GM19035 (cell line): Measurements from ENCODE around the gene CLDN9.

Source experiments
- ATAC-seq: cut with Tn5 transposase; IDR thresholded peaks from one replicate; pipeline ENCODE4 v1.9.1; 2021; ENCODE audit not compliant: unreplicated experiment

The CLDN9 gene

GRCh38 chr16:3012828-3013420 lies at the start of gene CLDN9:
Gene CLDN9 (plus strand): TSS chr16:3012923. CDS start chr16:3013363, 440 bp downstream.
- ATAC-seq, result no peak

DNA sequence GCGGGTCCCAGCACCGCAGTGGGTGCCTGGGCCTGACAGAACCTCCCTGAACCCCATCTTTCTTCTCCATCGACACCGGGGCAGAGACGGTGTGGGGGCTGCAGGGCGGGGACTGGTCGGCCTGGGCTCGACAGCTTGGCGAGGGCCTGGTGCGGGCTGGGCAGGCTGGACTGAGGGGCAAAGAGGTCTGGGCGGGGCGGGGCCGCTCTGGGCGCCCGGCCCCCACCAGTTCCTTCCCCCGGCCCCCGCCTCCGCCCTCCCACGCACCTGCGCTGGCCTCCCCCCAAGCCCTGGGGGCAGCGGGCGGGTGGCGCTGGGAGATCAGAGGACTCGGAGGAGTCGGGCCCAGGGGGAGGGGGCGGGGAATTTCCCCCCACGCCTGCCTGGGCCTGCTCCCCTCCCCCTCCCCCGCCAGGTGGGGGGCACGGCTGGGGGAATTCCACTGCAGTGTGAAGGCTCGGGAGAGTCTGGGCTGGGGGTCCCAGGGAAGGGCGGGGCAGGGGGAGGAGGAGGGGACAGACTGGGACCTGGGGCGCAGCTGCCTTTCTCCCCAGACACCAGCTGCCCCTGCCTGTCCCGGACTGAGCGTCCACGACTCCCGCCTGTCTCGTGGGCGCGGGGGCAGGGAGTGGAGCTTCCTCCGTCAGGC lies 49.5 kb upstream of the CLDN9 start:
- no peak for ATAC-seq

- no peak for ATAC-seq
These were observed 48.8 kb upstream of the CLDN9 start, which contains the start of gene KREMEN2 for GRCh38 chr16:2963723-2964474. Gene KREMEN2 (plus strand): TSS chr16:2964275. CDS start chr16:2964521, 246 bp downstream.

- no peak for ATAC-seq
These were observed 48.0 kb upstream of the CLDN9 start for GRCh38 chr16:2964475-2965336.

- no peak for ATAC-seq
These were observed 46.5 kb upstream of the CLDN9 start for GRCh38 chr16:2966043-2966807.

DNA sequence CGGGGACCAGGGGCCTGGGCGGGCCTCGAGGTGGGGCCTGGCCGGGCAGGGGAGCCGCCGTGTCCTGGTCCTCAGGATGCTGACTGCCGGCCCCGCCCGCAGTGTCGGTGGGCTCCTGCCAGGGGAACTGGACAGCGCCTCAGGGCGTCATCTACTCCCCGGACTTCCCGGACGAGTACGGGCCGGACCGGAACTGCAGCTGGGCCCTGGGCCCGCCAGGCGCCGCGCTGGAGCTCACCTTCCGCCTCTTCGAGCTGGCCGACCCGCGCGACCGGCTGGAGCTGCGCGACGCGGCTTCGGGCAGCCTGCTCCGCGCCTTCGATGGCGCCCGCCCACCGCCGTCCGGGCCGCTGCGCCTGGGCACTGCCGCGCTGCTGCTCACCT lies 45.9 kb upstream of the CLDN9 start:
- ATAC-seq, result no peak

DNA sequence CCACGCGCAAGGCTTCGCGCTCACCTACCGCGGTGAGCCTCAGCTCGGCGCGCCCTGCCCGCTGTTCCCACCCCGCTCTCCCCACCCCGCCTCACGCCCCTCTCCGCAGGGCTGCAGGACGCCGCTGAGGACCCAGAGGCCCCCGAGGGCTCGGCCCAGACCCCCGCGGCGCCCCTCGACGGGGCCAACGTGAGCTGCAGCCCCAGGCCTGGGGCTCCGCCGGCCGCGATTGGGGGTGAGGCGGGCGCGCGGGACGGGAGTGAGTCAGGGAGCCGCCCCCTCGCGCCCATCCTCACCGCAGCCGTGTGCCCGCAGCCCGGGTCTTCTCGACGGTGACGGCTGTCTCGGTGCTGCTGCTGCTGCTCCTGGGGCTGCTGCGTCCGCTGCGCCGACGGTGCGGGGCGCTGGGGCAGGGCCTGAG lies 45.5 kb upstream of the CLDN9 start:
- ATAC-seq, result no peak

GRCh38 chr16:2967721-2968161 lies 45.0 kb upstream of the CLDN9 start:
- ATAC-seq, result no peak

- no peak for ATAC-seq
These were observed 44.4 kb upstream of the CLDN9 start for GRCh38 chr16:2968368-2968737.

GRCh38 chr16:2968738-2969544 lies 43.8 kb upstream of the CLDN9 start, which contains the start of gene PAQR4:
Gene PAQR4 (plus strand): TSS chr16:2969348. CDS start chr16:2969675, 327 bp downstream.
- peak; percentile 68 for ATAC-seq

DNA sequence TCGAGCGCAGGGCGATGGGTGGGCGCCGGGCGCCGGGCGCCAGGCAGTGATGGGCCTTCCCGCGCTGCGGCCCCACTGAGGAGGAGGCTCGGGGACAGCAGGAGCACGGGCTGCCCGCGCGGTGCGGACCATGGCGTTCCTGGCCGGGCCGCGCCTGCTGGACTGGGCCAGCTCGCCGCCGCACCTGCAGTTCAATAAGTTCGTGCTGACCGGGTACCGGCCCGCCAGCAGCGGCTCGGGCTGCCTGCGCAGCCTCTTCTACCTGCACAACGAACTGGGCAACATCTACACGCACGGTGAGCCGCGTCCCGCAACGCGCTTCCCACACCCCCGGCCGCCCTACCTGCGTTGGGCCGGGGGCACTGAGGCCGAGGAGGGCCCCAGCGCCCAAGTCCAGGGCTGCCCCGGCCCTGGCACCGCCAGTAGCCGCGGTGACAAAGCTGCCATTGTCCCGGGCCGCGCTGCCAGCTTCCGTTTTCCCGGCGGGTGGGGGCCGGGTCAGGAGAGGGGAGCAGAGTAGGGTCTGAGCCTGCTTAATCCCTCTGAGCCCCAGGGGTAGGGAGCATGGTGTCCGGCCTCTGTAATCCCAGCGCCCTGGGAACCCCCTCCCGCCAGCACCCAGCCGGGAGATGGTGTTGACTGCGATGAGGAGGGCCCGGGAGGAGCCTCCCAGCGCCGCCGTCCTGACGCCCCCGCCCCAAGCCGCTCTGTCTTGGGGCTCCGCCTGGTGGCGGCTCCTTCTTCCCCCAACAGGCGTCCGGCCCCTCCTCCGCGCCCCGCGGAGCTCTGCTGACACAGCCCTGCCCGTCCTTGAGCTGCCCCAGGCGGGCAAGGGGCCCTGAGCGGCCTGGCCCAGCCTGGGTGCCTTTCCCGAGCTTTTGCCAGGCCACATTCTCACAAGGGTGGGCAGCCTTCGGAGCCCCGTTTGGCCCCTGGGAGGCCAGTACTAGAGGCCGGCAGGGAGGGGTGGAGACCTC lies 42.9 kb upstream of the CLDN9 start:
- peak; percentile 40 for ATAC-seq

- ATAC-seq, result no peak
These were observed 42.2 kb upstream of the CLDN9 start for GRCh38 chr16:2970563-2970962.

- ATAC-seq, result no peak
These were observed 41.4 kb upstream of the CLDN9 start for GRCh38 chr16:2971134-2971984.

- ATAC-seq, result no peak
These were observed 40.5 kb upstream of the CLDN9 start for GRCh38 chr16:2971985-2972784.

DNA sequence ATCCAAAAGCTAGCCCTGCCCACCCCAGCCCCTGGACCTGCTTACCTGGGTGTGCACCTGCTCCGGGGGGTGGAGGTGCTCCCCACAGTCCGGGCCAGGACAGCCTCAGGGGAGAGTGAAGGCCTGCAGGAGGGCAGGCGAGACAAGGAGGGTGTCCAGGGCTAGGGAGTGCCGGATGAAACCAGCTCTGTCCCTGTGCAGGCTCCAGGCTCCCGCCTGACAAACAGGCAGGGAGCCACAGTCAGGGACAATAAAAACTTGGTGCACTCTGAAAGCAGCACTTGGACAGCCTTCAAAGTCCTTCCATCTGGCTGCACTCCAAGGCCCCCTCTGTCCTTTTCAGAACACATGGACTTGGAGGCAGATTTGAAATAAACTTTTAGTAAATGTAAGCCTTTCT lies 39.6 kb upstream of the CLDN9 start:
- ATAC-seq, result no peak

DNA sequence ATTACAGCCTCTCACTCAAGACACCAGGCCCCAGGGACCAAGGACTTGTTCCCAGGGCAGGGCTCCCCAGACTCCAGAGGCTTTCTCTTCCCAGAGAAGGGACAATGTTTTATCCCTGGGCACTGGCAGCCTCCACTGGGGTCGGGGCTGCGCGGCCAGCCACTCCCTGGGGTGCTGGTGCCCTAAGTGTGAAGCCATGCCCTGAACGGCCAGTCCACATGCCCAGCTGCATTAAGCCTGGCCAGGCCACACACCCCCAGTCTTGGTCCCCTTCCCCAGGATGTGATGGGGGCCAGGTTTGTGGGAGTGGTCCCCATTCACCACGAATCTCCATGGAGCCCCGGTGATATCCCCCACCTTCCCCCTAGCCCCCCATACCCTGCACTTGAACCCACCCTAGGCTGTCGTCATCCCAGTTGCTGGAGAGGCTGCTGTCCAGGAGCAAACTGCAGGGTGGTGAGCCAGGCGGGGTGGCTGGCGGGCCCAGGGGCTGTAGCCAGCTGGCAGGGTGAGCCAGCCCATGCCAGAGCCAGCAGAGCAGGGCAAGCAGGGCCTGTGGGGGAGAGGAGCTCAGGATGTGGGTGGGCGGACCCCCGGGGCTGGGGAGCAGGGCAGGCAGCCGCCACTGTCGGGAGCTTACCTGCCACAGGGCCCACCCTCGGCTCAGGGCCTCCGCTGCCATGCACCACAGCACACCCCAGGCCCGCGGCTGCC lies 39.0 kb upstream of the CLDN9 start:
- no peak for ATAC-seq
